GM12865 (cell line): ENCODE data around the gene ADAM23.
A peak's percentile ranks its signal among the peaks of the same experiment; 100 is the strongest.

Source experiments
- DNase-seq: peaks from one replicate; pipeline ENCODE4 v3.0.0; 2010; ENCODE audit warnings: low read depth
- H3K4me3 ChIP-seq: 2 replicates; pipeline ENCODE4 v1.5.1; 2011; ENCODE audit warnings: mild to moderate bottlenecking, low read depth, low read length, control low read depth
- CTCF ChIP-seq: IDR thresholded peaks from 2 replicates; pipeline ENCODE4 v1.5.1; 2011; ENCODE audit warnings: low read length, control low read depth, low read depth, inconsistent platforms; ENCODE audit not compliant: insufficient read depth; ENCODE audit errors: missing control alignments

ADAM23 gene

GRCh38 chr2:206488053-206488452 is 44.7 kb downstream of the ADAM23 start:
- no peak overlapping the region for H3K4me3 ChIP-seq
- no peak for DNase-seq
- TF ChIP-seq CTCF, result no peak

GRCh38 chr2:206488623-206489022 is 45.3 kb downstream of the ADAM23 start:
- DNase-seq, result peak; percentile 18
- TF ChIP-seq CTCF, result no peak
- no peak overlapping the region for H3K4me3 ChIP-seq

- peak; percentile 7 for DNase-seq
- TF ChIP-seq CTCF, result no peak
Observed at GRCh38 chr2:206494061-206494460, 50.7 kb downstream of the ADAM23 start.

GRCh38 chr2:206502729-206503128 is 59.4 kb downstream of the ADAM23 start:
- no peak for DNase-seq
- no peak for TF ChIP-seq CTCF
- H3K4me3 ChIP-seq, result no peak overlapping the region

More at GRCh38 chr2:206494061-206494460, 50.7 kb downstream of the ADAM23 start:
- H3K4me3 ChIP-seq, result no peak overlapping the region

GRCh38 chr2:206511283-206511682 is 68.0 kb downstream of the ADAM23 start:
- DNase-seq, result no peak
- H3K4me3 ChIP-seq, result no peak overlapping the region
- no peak for TF ChIP-seq CTCF

- DNase-seq, result no peak
- H3K4me3 ChIP-seq, result no peak overlapping the region
- TF ChIP-seq CTCF, result no peak
Observed at GRCh38 chr2:206512999-206513398, 69.7 kb downstream of the ADAM23 start.

- TF ChIP-seq CTCF, result no peak
- no peak overlapping the region for H3K4me3 ChIP-seq
- no peak for DNase-seq
Observed at GRCh38 chr2:206515580-206515979, 72.2 kb downstream of the ADAM23 start.
